Measurements from ENCODE around the gene RTP5.
"Not testable (repeated sequence)": the region's sequence is repeated elsewhere in the genome, so short reads cannot be mapped to it uniquely, and the experiment has no call there.

The RTP5 gene

GRCh38 chr2:241871538-241872312 lies 2.2 kb downstream of the RTP5 start:
- no peak for DNase-seq

GRCh38 chr2:241872313-241872642 lies 2.7 kb downstream of the RTP5 start:
- no peak for DNase-seq

GRCh38 chr2:241873081-241873802 lies 3.7 kb downstream of the RTP5 start:
- DNase-seq = no peak

- no peak for DNase-seq
These were observed 4.2 kb downstream of the RTP5 start for GRCh38 chr2:241873803-241874110.

- no peak for DNase-seq
These were observed 4.9 kb downstream of the RTP5 start for GRCh38 chr2:241874277-241874925.

- DNase-seq = not testable (repeated sequence)
These were observed 6.4 kb downstream of the RTP5 start for GRCh38 chr2:241875754-241876527.

- DNase-seq = no peak
These were observed 7.1 kb downstream of the RTP5 start for GRCh38 chr2:241876528-241877196.

GRCh38 chr2:241877197-241877685 lies 7.7 kb downstream of the RTP5 start:
- no peak for DNase-seq

GRCh38 chr2:241877989-241878970 lies 8.8 kb downstream of the RTP5 start:
- peak; percentile 32 to 57 for DNase-seq

GRCh38 chr2:241879326-241879725 lies 9.8 kb downstream of the RTP5 start:
- no peak for DNase-seq

- no peak for DNase-seq
These were observed 11.0 kb downstream of the RTP5 start for GRCh38 chr2:241880311-241881073.

GRCh38 chr2:241882091-241882625 lies 12.6 kb downstream of the RTP5 start:
- no peak for DNase-seq

GRCh38 chr2:241884951-241885290 lies 15.4 kb downstream of the RTP5 start:
- no peak for DNase-seq

GRCh38 chr2:241885291-241885945 lies 15.9 kb downstream of the RTP5 start:
- DNase-seq = no peak

- DNase-seq = no peak
These were observed 16.6 kb downstream of the RTP5 start for GRCh38 chr2:241885946-241886643.

GRCh38 chr2:241886840-241887447 lies 17.4 kb downstream of the RTP5 start:
- DNase-seq = no peak

- no peak for DNase-seq
These were observed 18.4 kb downstream of the RTP5 start for GRCh38 chr2:241887806-241888522.

- DNase-seq = no peak
These were observed 19.1 kb downstream of the RTP5 start for GRCh38 chr2:241888641-241889040.
